HG03159 (cell line): Measurements from ENCODE around the gene ATP2C1.
A peak's percentile ranks its signal among the peaks of the same experiment; 100 is the strongest.
"Not testable (repeated sequence)": the region's sequence is repeated elsewhere in the genome, so short reads cannot be mapped to it uniquely, and the experiment has no call there.

Experiments
- ATAC-seq: cut with Tn5 transposase; IDR thresholded peaks from one replicate; pipeline ENCODE4 v1.9.1; 2021; ENCODE audit warnings: mild to moderate bottlenecking, moderate library complexity; ENCODE audit not compliant: unreplicated experiment

Gene ATP2C1

DNA sequence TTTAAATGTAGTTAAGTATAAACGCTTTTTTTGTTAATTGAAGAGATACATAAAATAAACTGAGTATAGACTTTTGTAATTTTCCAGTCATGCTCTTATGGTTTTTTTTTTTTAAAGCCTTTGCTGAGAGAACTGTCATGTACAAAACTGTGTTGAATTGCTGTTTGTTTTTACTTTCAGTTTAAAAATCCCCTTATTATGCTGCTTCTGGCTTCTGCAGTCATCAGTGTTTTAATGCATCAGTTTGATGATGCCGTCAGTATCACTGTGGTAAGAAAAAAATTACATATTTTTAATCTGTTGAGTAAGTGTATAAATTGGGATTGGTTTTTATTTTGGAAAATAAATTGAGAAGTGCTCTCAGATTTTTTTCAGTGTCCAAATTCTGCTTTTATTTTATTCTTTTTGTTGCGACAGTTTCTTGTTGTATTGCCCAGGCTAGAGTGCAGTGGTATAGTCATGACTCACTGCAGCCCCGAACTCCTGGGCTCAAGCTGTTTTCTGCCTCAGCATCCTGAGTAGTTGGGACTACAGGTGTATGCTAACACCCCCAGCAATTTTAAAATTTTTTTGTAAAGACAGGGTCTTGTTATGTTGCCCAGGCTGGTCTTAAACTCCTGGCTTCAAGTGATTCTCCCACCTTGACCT is 40.7 kb downstream of the ATP2C1 start:
- no peak for ATAC-seq

- no peak for ATAC-seq
Observed at GRCh38 chr3:130935761-130936492, 42.0 kb downstream of the ATP2C1 start.

DNA sequence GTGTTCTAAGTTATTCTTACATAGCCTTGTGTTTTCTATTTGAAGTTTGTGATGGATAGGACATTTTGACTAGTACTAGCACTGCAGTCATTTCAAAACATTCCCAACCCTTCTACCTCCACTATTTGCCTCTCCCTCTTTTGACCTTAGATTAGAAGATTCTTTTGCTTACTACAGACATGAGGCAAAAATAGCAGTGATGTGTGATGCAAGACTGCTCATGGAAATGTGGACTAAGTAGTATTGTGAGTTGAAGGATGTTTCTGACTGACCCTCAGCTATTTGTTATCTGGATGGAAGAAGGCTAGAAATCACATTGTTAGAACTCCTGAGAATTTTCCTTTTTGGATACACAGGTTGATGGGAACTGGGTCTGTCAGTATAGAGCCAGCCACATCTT is 45.9 kb downstream of the ATP2C1 start:
- no peak for ATAC-seq

GRCh38 chr3:130941793-130942192 is 47.9 kb downstream of the ATP2C1 start:
- no peak for ATAC-seq

GRCh38 chr3:130946882-130947281 is 53.0 kb downstream of the ATP2C1 start:
- no peak for ATAC-seq

- no peak for ATAC-seq
Observed at GRCh38 chr3:130948001-130948773, 54.3 kb downstream of the ATP2C1 start.

- no peak for ATAC-seq
Observed at GRCh38 chr3:130948929-130949328, 55.0 kb downstream of the ATP2C1 start.

DNA sequence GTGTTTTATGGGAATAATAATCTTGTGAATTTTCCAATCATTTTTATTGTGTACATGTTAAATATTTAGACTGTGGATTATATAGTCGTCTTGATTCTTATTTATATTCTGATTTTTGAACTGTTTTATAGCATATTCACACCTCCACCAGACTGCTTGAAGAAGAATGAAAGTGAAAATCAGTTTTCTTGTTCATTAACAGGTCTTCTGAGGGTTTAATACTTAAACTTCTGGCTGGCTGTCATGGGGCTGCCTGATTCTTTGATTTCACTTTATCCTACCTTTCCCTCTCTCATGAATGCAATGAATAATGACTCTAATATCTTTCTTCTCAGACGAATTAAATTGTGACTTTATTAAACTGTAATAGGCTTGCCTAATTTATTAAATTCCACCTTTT is 56.2 kb downstream of the ATP2C1 start:
- ATAC-seq, result peak; percentile 61

DNA sequence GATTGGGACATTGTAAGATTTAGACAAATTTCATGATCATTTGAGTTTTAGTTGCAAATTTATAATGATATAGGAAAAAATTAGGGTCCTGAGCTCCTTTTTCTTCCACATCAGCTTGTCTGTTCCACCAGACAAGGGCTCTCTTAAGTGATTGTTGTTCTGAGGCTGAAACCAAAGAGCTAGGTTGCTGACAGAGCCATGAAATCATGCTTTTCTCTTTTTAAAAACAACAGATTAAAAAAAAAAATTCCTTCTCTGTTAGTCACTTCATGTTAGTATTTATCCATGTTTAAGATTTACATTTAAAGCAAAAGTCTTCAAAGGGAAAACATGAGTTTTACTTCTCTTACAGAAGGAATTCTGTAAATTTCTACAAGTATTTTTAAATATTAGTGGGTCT is 56.8 kb downstream of the ATP2C1 start:
- no peak for ATAC-seq

- ATAC-seq, result no peak
Observed at GRCh38 chr3:130955481-130955880, 61.6 kb downstream of the ATP2C1 start.

DNA sequence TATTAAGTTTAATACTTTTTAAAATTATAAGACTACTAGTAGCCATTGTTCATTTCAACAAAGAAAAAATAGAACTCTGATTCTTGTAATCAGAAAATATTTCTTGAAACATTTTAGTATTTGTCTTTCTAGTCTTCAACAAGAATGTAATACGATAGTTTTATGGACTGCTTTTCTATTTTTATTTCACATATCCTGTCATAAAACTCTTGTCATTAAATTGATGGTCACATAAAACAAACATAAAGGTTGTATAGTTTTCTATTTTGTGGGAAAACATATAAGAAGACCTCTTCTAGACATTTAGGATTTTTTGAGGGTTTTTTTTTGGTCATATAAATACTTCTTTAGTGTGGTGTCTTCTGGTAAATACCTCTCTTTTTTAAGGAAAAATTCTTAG is 62.4 kb downstream of the ATP2C1 start:
- ATAC-seq, result no peak

- ATAC-seq, result no peak
Observed at GRCh38 chr3:130956721-130957120, 62.8 kb downstream of the ATP2C1 start.

- no peak for ATAC-seq
Observed at GRCh38 chr3:130960139-130960795, 66.4 kb downstream of the ATP2C1 start.

DNA sequence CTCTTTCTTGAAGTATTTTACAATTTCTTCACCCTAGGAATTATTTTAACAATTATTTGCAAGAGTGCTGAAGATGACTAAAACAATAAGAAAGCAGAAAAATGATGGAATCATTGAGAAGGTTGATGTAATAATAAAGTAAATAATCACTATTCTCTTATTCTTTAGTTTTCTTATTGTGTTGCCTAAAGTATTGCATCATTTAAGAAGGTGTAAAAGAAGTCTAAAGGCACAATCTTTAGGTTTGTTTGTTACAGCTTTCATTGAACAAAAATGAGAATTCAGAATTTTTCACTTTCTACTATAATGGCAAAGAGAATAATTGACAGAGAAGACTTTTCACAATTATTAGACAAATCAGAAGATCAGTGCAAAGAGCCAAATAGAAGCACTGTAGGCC is 67.6 kb downstream of the ATP2C1 start:
- no peak for ATAC-seq

DNA sequence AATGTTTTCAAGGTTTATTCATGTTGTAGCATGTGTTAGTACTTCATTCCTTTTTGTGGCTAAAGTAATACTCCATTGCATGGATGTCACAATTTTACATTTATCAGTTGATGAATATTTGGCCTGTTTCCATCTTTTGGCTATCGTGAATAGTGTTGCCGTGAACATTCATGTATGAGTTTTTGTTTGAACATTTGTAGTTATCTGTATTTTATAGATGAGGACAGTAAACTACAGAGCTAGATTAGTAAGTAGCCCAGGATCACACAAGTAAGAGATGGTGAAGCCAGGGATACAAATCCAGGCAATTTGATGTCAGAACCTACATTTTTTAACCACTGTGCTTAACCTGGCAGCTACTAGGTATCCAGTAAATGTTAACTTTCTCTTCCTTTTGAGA is 69.6 kb downstream of the ATP2C1 start:
- ATAC-seq, result no peak

GRCh38 chr3:130963878-130964277 is 70.0 kb downstream of the ATP2C1 start:
- no peak for ATAC-seq

DNA sequence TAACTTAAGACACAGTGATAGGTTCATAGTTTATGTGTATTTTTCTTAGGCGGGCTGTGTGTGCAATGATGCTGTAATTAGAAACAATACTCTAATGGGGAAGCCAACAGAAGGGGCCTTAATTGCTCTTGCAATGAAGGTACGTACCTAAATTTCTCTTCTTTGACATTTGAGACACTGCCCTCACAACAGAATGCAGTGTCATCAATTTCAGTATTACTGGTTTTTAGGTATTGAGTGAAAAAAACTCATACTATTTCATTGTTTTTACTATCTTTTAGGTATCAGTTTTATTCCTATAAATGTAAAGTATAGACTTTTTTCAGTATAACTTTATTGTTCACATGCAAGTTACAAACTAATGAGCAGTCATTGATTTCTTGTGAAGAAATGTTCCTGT is 73.4 kb downstream of the ATP2C1 start:
- ATAC-seq, result no peak

GRCh38 chr3:130968221-130968620 is 74.3 kb downstream of the ATP2C1 start:
- no peak for ATAC-seq

DNA sequence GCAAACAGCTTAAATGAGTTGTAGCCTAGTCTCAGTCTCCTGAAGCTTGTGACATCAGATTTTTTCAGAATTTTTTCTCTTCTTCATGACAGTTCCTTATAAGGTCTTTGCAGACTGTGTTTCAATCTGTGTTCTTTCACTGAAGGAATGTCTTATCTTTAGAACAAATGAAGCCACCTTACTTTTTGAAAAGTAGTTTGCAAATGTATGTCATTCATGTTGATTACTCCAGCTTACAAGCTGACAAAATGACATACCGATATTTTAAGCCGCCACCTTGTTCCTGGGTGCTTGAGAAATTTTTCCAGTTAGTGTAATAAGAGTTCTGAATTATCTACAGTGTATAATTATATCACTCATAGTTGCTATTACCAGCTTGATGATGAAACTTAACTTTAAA is 75.7 kb downstream of the ATP2C1 start:
- ATAC-seq, result no peak

DNA sequence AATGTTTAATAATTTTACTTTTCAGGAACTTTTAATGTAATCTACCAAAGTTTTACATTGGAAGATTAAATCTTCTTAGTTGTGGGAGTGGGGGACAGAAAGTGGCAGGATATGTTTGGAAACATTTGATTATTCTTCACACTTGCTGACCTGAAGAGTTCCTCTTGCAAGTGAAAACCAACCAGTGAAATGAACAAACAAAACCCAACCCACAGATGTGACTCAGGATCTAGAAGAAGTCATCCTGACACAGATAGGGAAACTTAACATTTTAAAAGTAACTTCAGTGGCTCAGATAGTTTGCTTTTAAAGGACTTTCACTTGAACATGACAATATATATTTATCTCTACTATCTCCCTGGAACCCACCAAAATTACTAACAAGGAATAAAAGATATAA is 77.3 kb downstream of the ATP2C1 start:
- no peak for ATAC-seq

- not testable (repeated sequence) for ATAC-seq
Observed at GRCh38 chr3:130972592-130972991, 78.7 kb downstream of the ATP2C1 start.
